8988T (cell line): ENCODE data around the gene SOWAHB.
"Not testable (repeated sequence)": the region's sequence is repeated elsewhere in the genome, so short reads cannot be mapped to it uniquely, and the experiment has no call there.

Source experiments
- DNase-seq: peaks from one replicate; pipeline ENCODE4 v3.0.0; 2011

Gene SOWAHB

GRCh38 chr4:76894537-76895255 lies 3.2 kb downstream of the SOWAHB start:
- no peak for DNase-seq

DNA sequence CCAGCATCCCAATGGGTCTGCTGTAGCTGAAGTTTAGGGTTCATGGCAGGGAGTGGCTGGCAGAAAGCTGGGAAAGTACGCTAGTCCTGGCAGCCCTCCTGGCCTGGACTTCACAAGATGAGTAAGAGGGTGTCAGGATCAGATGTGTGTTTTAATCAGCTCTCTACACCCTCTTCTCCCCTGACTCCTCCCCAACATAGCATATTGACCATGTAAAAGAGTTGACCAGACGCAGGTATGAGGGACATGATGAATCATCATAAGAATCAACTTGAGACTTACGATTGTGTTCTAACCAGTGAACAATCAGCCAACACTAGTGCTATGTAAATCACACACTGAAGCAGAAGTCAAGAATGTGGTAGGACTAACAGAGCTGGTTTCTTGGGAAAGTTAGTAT lies 5.3 kb downstream of the SOWAHB start:
- no peak for DNase-seq

DNA sequence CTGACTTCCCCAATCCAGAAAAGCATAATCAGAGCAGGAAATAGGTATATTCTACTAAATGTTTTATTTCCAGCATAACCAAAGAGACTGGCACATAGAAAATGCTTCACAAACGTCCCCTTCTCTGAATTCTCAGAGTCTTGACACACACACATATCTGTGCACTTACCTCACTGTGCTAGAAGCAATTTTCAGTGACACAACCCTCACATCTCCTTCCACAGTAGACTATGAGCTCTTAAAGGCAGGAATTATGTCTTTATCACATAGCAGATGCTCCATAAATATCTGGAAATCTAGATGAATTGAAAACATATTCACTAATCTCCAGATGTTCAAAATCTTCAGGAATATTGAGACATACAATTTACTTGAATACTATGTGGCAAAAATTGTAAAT lies 5.9 kb downstream of the SOWAHB start:
- DNase-seq: no peak

DNA sequence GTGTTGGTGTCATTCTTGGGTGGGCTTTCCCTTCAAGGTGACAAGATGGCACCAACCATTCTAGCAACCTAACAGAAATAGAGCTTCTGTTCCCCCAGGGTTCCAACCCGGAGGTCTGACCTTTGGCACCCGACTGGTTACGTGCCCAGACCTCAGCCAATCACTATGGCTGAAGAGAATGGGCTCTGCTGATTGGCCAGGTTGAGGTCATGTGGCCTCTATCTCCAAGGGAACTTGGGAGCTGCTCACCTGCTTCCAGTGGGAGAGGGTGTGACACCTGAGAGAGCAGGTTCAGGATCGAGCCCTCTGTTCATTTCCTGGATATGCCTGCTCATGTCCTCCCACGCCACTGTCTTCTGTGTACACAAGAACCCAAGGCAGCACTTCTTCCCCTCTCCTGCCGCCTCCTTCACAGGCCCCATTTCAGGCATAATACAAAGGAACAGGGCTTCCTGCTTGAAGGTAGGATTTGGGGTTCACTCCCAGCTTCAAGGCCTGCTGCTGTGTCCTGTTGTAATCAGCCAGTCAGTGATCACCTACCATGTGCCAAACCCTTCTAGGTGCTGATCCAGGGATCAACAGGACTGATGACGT lies 11.0 kb downstream of the SOWAHB start:
- DNase-seq: no peak

DNA sequence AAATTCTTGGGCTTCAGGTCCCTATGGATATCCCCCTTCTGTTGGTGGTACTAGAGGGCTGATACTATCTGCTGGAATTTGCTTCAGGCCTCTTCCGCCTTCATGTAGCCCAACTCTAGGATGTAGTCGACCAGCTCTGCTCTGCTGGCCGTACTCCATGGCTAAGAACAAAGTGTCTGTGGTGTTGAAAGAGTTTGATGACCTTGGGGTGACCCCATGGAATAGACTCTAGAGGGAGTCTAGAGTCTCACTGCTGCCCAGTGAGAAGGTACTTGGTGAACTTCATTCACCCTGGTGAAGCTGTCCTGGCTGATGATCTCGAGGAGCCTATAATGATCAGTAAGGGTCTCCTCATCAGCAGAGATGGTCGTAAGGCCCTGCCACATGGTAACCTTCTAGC lies 11.7 kb downstream of the SOWAHB start:
- DNase-seq: no peak

DNA sequence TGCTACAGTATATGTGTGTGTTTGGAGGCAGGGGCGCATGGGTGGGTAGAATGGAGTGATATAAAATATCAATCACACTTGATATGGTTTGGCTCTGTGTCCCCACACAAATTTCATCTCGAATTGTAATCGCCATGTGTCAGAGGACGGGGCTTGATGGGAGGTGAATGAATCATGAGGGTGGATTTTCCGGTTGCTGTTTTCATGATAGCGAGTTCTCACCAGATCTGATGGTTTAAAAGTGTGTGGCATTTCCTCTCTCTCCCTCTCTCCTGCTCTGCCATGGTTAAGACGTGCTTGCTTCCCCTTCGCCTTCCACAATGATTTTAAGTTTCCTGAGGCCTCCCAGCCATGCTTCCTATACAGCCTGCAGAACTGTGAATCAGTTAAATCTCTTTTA lies 14.8 kb downstream of the SOWAHB start:
- DNase-seq: no peak

DNA sequence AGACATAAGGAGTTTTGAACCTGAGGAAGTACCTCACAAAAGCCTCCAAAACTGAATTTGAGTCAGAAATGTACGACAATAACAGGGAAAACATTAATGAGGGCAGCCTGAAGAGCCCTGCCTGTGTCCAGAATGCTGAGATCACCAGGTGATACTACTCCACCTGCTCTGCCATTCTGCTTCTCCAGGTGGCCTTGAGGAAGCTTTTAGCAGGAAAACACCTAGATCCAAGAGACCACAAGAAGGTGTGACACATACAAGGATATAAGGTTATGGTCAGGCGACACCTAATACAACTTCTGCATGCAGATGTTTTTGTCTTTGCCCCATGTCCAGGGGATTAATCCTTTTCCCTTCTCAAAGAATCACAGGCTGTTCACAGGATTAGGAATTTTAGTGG lies 15.3 kb downstream of the SOWAHB start:
- no peak for DNase-seq

- no peak for DNase-seq
These were observed 16.6 kb downstream of the SOWAHB start for GRCh38 chr4:76881375-76881774.

DNA sequence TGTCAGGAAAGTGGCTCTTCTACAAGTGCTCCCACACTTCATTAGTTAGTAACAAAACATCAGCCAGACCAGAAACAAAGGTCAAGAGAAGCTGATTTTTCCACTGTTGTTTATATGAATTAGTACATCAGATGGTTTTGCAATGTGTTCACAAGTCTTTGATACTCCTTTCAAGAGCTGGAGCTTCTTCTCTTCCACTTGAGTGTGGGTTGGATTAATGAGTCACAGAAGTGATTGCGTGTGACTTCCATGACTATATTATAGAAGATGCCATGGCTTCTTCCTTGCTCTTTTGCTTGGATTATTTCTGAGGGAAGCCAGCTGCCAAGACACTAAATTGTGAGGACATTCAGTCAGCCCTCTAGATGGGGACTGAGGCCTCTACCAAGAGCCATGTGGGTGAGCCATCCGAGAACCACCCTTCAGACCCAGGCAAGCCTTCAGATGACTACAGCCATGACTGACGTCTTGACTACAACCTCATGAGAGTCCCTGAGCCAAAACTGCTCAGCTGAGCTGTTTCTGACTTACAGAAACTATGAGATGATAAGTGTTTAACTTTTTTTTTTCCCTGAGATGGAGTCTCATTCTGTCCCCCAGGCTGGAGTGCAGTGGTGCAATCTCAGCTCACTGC lies 18.1 kb downstream of the SOWAHB start:
- DNase-seq: no peak

- not testable (repeated sequence) for DNase-seq
These were observed 19.2 kb downstream of the SOWAHB start for GRCh38 chr4:76878641-76879165.

GRCh38 chr4:76874176-76874575 lies 23.8 kb downstream of the SOWAHB start:
- no peak for DNase-seq

- no peak for DNase-seq
These were observed 24.4 kb downstream of the SOWAHB start for GRCh38 chr4:76873495-76873894.

GRCh38 chr4:76872556-76872955 lies 25.4 kb downstream of the SOWAHB start:
- no peak for DNase-seq

GRCh38 chr4:76868780-76869179 lies 29.2 kb downstream of the SOWAHB start:
- DNase-seq: not testable (repeated sequence)

DNA sequence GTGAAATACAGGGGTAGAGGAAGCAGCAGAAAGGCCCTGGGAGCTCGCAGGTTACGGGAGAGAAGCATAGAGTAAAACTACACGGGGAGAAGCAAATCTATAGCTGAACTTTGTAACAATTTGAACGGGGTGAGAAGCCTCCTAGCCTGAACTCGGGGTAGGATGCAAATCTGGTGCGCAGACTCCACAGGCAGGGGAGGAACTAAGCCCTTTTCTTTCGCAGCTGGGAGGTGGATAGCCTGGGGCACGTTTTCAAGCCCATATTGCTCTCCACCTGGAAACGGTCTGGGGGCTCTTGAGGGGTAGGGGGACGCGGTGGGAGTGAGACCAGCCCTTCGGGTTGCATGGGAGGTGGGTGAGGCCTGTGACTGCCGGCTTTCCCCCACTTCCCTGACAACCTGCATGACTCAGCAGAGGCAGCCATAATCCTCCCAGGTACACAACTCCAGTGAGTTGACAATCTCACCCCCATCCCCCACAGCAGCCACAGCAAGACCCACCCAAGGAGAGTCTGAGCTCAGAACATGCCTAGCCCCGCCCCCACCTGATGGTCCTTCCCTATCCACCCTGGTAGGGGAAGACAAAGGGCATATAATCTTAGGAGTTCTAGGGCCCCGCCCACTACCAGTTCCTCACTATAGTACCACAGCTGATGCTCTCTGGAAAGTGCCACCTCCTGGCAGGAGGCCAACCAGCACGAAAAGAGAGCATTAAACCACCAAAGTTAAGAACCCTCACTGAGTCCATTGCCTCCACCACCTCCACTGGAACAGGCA lies 29.9 kb downstream of the SOWAHB start:
- no peak for DNase-seq

- DNase-seq: no peak
These were observed 30.6 kb downstream of the SOWAHB start for GRCh38 chr4:76867377-76867776.

GRCh38 chr4:76866641-76867040 lies 31.3 kb downstream of the SOWAHB start:
- DNase-seq: no peak

GRCh38 chr4:76858319-76858718 lies 39.6 kb downstream of the SOWAHB start:
- DNase-seq: no peak

GRCh38 chr4:76857074-76857409 lies 40.9 kb downstream of the SOWAHB start:
- DNase-seq: no peak

DNA sequence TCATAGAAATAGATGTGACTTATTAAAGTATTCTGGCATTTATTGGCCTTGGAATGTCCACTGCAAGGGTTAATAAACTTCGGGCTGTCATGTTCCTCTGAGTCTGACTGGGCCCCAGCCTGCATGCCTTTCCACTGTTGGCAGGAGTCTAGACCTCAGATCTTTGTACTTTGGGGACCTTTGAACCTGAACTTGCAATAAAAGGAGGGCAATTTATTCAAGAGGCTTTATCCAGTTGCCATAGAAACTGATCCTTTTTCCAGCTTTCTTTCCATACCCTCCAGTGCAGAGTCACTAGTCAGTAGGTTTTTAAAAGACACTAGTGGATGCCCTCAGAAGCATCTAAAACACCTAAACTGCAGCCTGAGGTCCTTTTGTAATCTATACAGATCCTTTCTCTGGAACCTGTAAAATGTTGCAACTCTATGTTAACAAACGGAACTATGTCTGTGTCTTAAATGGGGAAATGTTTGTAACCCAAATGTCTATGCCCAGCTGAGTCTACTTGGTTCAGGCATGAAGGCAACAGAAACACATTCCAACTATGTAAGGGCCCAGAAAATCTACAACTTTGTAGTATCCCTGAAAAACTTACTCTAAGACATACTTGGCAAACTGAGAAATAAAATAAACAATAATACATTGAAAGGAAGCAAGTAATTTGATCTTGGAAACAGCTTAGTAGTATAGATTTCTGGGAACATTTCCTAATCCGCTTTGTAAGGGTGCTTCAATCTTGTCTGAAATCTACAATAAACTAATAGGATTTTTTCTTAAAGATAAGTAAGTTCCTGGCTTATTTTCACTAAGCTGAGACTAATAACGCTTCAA lies 41.5 kb downstream of the SOWAHB start:
- DNase-seq: no peak

GRCh38 chr4:76854858-76855257 lies 43.1 kb downstream of the SOWAHB start:
- DNase-seq: no peak

GRCh38 chr4:76851375-76851774 lies 46.6 kb downstream of the SOWAHB start:
- DNase-seq: no peak

GRCh38 chr4:76850010-76850441 lies 47.9 kb downstream of the SOWAHB start:
- DNase-seq: no peak
